Measurements from ENCODE around the gene GART.
"Not testable (repeated sequence)": the region's sequence is repeated elsewhere in the genome, so short reads cannot be mapped to it uniquely, and the experiment has no call there.

GART gene

DNA sequence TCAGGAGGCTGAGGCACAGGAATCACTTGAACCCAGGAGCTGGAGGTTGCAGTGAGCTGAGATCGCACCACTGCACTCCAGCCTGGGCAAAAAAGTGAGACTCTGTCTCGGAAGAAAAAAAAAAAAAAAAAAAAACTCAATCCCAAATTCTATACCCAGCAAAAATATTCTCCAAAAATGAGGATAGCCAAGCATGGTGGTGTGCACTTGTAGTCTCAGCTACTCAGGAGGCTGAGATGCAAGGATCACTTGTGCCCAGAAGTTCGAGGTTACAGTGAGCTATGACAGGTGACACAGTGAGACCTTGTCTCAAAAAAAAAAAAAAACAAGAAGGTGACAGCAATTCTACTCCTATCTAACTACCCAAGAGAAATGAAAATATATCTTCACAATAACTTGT, 68.6 kb downstream of the GART start:
- DNase-seq (ENCODE audit: low read depth in 2 of 2) = no peak

DNA sequence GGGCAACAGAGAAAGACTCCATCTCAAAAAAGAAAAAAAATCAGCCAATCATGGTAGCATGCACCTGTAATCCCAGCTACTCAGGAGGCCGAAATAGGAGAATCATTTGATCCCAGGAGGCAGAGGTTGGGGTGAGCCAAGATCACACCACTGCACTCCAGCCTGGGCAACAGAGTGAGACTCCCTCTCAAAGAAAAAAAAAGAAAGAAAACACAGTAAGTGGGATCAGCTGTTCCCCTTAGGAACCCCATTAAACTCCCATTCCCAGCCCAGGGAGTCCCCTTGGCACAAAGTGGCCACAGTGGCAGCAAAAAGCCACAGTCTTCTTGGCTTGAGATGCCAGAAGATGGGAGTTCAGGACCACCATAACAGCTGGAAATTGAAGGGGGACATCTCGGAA, 71.2 kb downstream of the GART start:
- DNase-seq (ENCODE audit: low read depth in 2 of 2) = no peak

DNA sequence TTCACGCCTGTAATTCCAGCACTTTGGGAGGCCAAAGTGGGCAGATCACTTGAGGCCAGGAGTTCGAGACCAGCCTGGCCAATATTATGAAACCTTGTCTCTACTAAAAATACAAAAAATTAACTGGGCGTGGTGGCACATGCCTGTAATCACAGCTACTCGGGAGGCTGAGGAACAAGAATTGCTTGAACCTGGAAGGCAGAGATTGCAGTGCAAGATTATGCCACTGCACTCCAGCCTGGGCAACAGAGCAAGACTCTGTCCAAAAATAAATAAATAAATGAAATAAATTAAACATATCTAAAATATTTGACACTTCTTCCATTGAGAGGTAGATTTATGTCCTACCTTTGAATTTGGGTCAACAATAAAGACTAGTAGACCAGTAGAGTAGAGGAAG, 72.7 kb downstream of the GART start:
- not testable (repeated sequence) for DNase-seq (ENCODE audit: low read depth in 2 of 2)

DNA sequence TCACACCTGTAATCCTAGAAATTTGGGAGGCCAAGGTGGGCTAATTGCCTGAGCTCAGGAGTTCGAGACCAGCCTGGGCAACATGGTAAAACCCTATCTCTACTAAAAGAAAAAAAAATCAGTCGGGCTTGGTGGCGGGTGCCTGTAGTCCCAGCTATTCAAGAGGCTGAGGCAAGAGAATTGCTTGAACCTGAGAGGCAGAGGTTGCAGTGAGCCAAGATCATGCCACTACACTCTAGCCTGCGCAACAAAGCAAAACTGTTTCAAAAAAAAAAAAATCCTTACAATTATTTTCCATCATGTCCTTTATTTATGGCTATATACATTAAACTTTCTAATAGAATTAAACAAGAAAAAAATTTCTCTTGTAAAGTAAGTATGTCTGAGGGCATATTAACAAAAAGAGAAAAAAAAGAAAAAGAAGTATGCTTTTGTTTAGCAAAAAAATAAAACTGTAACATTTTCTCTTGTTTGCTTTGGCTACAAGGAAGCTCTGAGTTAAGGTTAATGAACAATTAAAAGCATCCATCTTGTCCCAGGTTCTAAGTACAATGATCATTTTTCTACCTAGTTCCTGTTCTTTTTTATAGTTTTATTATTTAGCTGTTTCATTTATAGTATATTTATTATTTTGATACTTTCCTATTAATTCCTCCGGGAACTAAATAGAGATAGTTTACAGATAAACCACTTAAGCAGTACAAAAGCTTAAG, 80.2 kb downstream of the GART start:
- DNase-seq (ENCODE audit: low read depth in 2 of 2) = no peak

DNA sequence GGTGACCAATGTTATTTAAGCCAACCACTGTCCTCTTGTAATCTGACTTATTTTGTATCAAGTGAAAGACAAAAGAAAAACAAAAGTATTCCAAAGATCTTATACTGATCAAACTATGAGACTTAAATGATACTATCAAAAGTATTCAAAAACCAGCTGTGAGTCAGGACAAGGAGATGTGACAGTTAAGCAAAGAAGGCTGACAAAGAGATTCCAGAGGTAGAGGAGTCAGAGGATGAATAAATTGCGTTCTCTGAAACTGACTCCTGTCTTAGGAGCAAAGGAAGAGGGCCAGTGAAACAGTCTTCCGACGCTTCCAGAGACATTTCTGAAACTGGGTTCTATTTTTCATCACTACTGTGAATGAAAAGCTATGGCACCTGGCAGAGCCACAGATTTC, 83.1 kb downstream of the GART start:
- no peak for DNase-seq (ENCODE audit: low read depth in 2 of 2)

DNA sequence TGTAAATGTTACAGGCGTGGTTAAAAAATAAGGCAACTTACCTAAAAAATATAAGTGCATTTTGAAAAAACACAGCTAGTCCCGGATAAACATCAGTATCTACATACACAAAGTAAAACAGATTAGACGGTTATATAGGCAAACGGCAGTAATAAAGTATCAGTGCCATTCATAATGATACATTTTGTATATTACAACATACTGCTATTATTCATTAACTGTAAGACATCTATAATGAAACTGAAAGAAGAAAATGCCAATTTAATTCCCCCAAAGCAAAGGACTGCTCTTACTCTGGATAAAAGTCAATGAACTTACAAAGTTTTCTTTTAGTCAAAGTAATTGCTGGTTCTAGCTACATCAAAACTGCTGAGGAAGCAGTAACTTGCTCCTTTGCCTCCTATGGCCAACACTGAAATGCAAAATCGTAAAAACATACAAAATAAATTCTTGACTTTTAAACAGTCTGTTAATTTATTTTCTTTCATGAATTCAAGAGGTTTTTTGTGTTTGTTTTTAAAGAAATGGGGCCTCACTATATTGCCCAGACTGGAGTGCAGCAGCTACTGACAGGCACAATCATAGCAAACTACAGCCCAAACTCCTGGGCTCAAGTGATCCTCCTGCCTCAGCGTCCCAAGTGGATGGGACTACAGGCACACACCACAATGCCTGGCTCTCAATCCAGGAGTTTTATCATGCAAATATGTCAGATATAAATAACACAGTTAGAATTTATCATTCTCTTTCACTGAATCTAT, 86.1 kb downstream of the GART start:
- DNase-seq (ENCODE audit: low read depth in 2 of 2) = no peak
